ENCODE data around the gene CPA2.
"Not testable (repeated sequence)": the region's sequence is repeated elsewhere in the genome, so short reads cannot be mapped to it uniquely, and the experiment has no call there.

Gene CPA2

GRCh38 chr7:130242198-130243014, 24.3 kb upstream of the CPA2 start:
- DNase-seq (ENCODE audit: low spot score) = no peak
- H4K91ac ChIP-seq (ENCODE audit: low read depth, low read length, poor library complexity) = no peak overlapping the region
- no peak overlapping the region for H3K4me2 ChIP-seq (ENCODE audit: insufficient read depth, low read length, poor library complexity, severe bottlenecking)
- H3K36me3 ChIP-seq (replicated peaks in 1 of 2; ENCODE audit: control insufficient read depth in 2 of 2, insufficient read depth in 2 of 2, low read length in 2 of 2) = no peaks in the 10 kb centered on the region
- H3K9ac ChIP-seq (ENCODE audit: low read depth, low read length, poor library complexity) = no peak overlapping the region
- no peaks in the 10 kb centered on the region for H3K4me1 ChIP-seq (ENCODE audit: control insufficient read depth in 2 of 2, insufficient read depth in 1 of 2, low read depth in 1 of 2, low read length in 2 of 2)
- no peaks in the 10 kb centered on the region for H3K27me3 ChIP-seq (ENCODE audit: control insufficient read depth in 3 of 3, insufficient read depth in 3 of 3, low read depth in 1 of 3, low read length in 3 of 3)
- no peak overlapping the region for H3K27ac ChIP-seq (replicated peaks; ENCODE audit: low read length)
- H2AK5ac ChIP-seq (ENCODE audit: low read depth, low read length) = no peak overlapping the region
- no peak overlapping the region for H2AFZ ChIP-seq (ENCODE audit: low read length)
- no peak overlapping the region for H3K18ac ChIP-seq (ENCODE audit: low read length)
- peaks cover 0 to 4% of the 10 kb centered on the region in 2 donors for H3K9me3 ChIP-seq (replicated peaks in 1 of 2; ENCODE audit: control insufficient read depth in 2 of 2, insufficient read depth in 1 of 2, low read depth in 1 of 2, low read length in 2 of 2)
- no peak overlapping the region for H3K23ac ChIP-seq (ENCODE audit: low read depth, low read length, poor library complexity)
- no peak overlapping the region for H2BK120ac ChIP-seq (ENCODE audit: low read depth, low read length)
- no peak overlapping the region for H3K14ac ChIP-seq (ENCODE audit: low read length)
- H2BK5ac ChIP-seq (ENCODE audit: low read length) = no peak overlapping the region
- no CpG with 5 or more reads among the region's 5 CpGs for WGBS, 2 donors (ENCODE audit: extremely low coverage in 2 of 2, insufficient read length in 2 of 2, insufficient replicate concordance in 1 of 2)
- no peak overlapping the region for H2BK15ac ChIP-seq (ENCODE audit: low read length)
- no peak overlapping the region for H3K4ac ChIP-seq (ENCODE audit: low read length)
- H3K79me1 ChIP-seq (ENCODE audit: low read depth, low read length) = peaks cover 2% of the 10 kb centered on the region
- no peak overlapping the region for H2BK12ac ChIP-seq (ENCODE audit: low read length)
- no peak overlapping the region for H4K8ac ChIP-seq (ENCODE audit: low read depth, low read length)
- H3K4me3 ChIP-seq (ENCODE audit: low read length in 2 of 2) = no peak overlapping the region

DNA sequence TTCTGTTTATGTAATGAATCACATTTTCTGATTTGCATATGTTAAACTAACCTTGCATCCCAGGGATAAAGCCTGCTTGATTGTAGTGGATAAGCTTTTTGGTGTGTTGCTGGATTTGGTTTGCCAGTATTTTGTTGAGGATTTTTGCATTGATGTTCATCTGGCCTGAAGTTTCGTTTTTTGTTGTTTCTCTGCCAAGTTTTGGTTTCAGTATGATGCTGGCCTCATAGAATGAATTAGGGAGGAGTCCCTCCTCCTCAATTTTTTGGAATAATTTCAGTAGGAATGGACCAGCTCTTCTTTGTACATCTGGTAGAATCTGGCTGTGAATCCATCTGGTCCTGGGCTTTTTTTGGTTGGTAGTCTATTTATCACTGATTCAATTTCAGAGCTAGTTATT, 23.2 kb upstream of the CPA2 start:
- not testable (repeated sequence) for H3K23ac ChIP-seq (ENCODE audit: low read depth, low read length, poor library complexity); H2AFZ ChIP-seq (ENCODE audit: low read length); H3K36me3 ChIP-seq (replicated peaks in 1 of 2; ENCODE audit: control insufficient read depth in 2 of 2, insufficient read depth in 2 of 2, low read length in 2 of 2); H3K4me1 ChIP-seq (ENCODE audit: control insufficient read depth in 2 of 2, insufficient read depth in 1 of 2, low read depth in 1 of 2, low read length in 2 of 2); H3K18ac ChIP-seq (ENCODE audit: low read length); H3K14ac ChIP-seq (ENCODE audit: low read length); H2AK5ac ChIP-seq (ENCODE audit: low read depth, low read length); H2BK12ac ChIP-seq (ENCODE audit: low read length); H3K9ac ChIP-seq (ENCODE audit: low read depth, low read length, poor library complexity); H3K4me3 ChIP-seq (ENCODE audit: low read length in 2 of 2); H2BK5ac ChIP-seq (ENCODE audit: low read length); H3K79me1 ChIP-seq (ENCODE audit: low read depth, low read length); H3K27me3 ChIP-seq (ENCODE audit: control insufficient read depth in 3 of 3, insufficient read depth in 3 of 3, low read depth in 1 of 3, low read length in 3 of 3); H4K8ac ChIP-seq (ENCODE audit: low read depth, low read length); H3K27ac ChIP-seq (replicated peaks; ENCODE audit: low read length); H3K4ac ChIP-seq (ENCODE audit: low read length); DNase-seq (ENCODE audit: low spot score); H3K9me3 ChIP-seq (replicated peaks in 1 of 2; ENCODE audit: control insufficient read depth in 2 of 2, insufficient read depth in 1 of 2, low read depth in 1 of 2, low read length in 2 of 2); H3K4me2 ChIP-seq (ENCODE audit: insufficient read depth, low read length, poor library complexity, severe bottlenecking); H2BK120ac ChIP-seq (ENCODE audit: low read depth, low read length); H4K91ac ChIP-seq (ENCODE audit: low read depth, low read length, poor library complexity); H2BK15ac ChIP-seq (ENCODE audit: low read length)
- WGBS, 2 donors (ENCODE audit: extremely low coverage in 2 of 2, insufficient read length in 2 of 2, insufficient replicate concordance in 1 of 2) = no CpG with 5 or more reads among the region's 1 CpG

GRCh38 chr7:130246491-130246890, 20.2 kb upstream of the CPA2 start:
- H2BK120ac ChIP-seq (ENCODE audit: low read depth, low read length); H3K4me2 ChIP-seq (ENCODE audit: insufficient read depth, low read length, poor library complexity, severe bottlenecking); DNase-seq (ENCODE audit: low spot score); H3K9me3 ChIP-seq (replicated peaks in 1 of 2; ENCODE audit: control insufficient read depth in 2 of 2, insufficient read depth in 1 of 2, low read depth in 1 of 2, low read length in 2 of 2); H3K14ac ChIP-seq (ENCODE audit: low read length); H2AK5ac ChIP-seq (ENCODE audit: low read depth, low read length); H3K4ac ChIP-seq (ENCODE audit: low read length); H3K79me1 ChIP-seq (ENCODE audit: low read depth, low read length); H3K4me1 ChIP-seq (ENCODE audit: control insufficient read depth in 2 of 2, insufficient read depth in 1 of 2, low read depth in 1 of 2, low read length in 2 of 2); H3K23ac ChIP-seq (ENCODE audit: low read depth, low read length, poor library complexity); H3K27me3 ChIP-seq (ENCODE audit: control insufficient read depth in 3 of 3, insufficient read depth in 3 of 3, low read depth in 1 of 3, low read length in 3 of 3); H2BK15ac ChIP-seq (ENCODE audit: low read length); H3K27ac ChIP-seq (replicated peaks; ENCODE audit: low read length); H3K9ac ChIP-seq (ENCODE audit: low read depth, low read length, poor library complexity); H2BK5ac ChIP-seq (ENCODE audit: low read length); H2BK12ac ChIP-seq (ENCODE audit: low read length); H4K91ac ChIP-seq (ENCODE audit: low read depth, low read length, poor library complexity); H2AFZ ChIP-seq (ENCODE audit: low read length); H3K4me3 ChIP-seq (ENCODE audit: low read length in 2 of 2); H4K8ac ChIP-seq (ENCODE audit: low read depth, low read length); H3K36me3 ChIP-seq (replicated peaks in 1 of 2; ENCODE audit: control insufficient read depth in 2 of 2, insufficient read depth in 2 of 2, low read length in 2 of 2); H3K18ac ChIP-seq (ENCODE audit: low read length): not testable (repeated sequence)
- no CpG with 5 or more reads among the region's 1 CpG for WGBS, 2 donors (ENCODE audit: extremely low coverage in 2 of 2, insufficient read length in 2 of 2, insufficient replicate concordance in 1 of 2)

DNA sequence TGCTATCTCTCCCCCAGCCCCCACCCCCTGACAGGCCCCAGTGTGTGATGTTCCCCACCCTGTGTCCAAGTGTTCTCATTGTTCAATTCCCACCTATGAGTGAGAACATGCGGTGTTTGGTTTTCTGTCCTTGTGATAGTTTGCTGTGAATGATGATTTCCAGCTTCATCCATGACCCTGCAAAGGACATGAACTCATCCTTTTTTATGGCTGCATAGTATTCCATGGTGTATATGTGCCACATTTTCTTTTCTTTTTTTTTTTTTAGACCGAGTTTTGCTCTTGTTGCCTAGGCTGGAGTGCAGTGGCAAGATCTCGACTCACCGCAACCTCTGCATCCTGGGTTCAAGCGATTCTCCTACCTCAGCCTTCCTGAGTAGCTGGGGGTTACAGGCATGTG, 17.8 kb upstream of the CPA2 start:
- not testable (repeated sequence) for H3K14ac ChIP-seq (ENCODE audit: low read length); H3K36me3 ChIP-seq (replicated peaks in 1 of 2; ENCODE audit: control insufficient read depth in 2 of 2, insufficient read depth in 2 of 2, low read length in 2 of 2); H2AK5ac ChIP-seq (ENCODE audit: low read depth, low read length); H3K4me1 ChIP-seq (ENCODE audit: control insufficient read depth in 2 of 2, insufficient read depth in 1 of 2, low read depth in 1 of 2, low read length in 2 of 2); H3K9ac ChIP-seq (ENCODE audit: low read depth, low read length, poor library complexity); H2BK15ac ChIP-seq (ENCODE audit: low read length); DNase-seq (ENCODE audit: low spot score); H3K23ac ChIP-seq (ENCODE audit: low read depth, low read length, poor library complexity); H3K27ac ChIP-seq (replicated peaks; ENCODE audit: low read length); H4K8ac ChIP-seq (ENCODE audit: low read depth, low read length); H2BK120ac ChIP-seq (ENCODE audit: low read depth, low read length); H3K27me3 ChIP-seq (ENCODE audit: control insufficient read depth in 3 of 3, insufficient read depth in 3 of 3, low read depth in 1 of 3, low read length in 3 of 3); H3K4me3 ChIP-seq (ENCODE audit: low read length in 2 of 2); H3K79me1 ChIP-seq (ENCODE audit: low read depth, low read length); H3K18ac ChIP-seq (ENCODE audit: low read length); H3K4ac ChIP-seq (ENCODE audit: low read length); H2BK5ac ChIP-seq (ENCODE audit: low read length); H3K9me3 ChIP-seq (replicated peaks in 1 of 2; ENCODE audit: control insufficient read depth in 2 of 2, insufficient read depth in 1 of 2, low read depth in 1 of 2, low read length in 2 of 2); H2AFZ ChIP-seq (ENCODE audit: low read length); H2BK12ac ChIP-seq (ENCODE audit: low read length); H4K91ac ChIP-seq (ENCODE audit: low read depth, low read length, poor library complexity); H3K4me2 ChIP-seq (ENCODE audit: insufficient read depth, low read length, poor library complexity, severe bottlenecking)
- WGBS, 2 donors (ENCODE audit: extremely low coverage in 2 of 2, insufficient read length in 2 of 2, insufficient replicate concordance in 1 of 2) = no CpG with 5 or more reads among the region's 5 CpGs
